IMR-90 (cell line): ENCODE data around the gene ABL2. TPM values are rescaled to one million over a fixed set of nuclear protein-coding genes. Genes with fewer than 3 reads are reported as not detected.

ENCODE experiments used
- ATAC-seq: fragments of 200-7000 bp; cut with Tn5 transposase; 2 replicates; pipeline ENCODE4 v1.9.1; 2020; ENCODE audit warnings: low read depth, mild to moderate bottlenecking, moderate library complexity
- BruUV-seq: library from RNA; stranded (reverse); fragments of 400-500 nt; replicated peaks from 2 replicates; lab custom pipeline; 2021; lab: Mats Ljungman, UMichigan
- CTCF ChIA-PET: fragments of 300-600 bp; formaldehyde crosslinking; extraction: SDS; loops from one replicate; lab custom pipeline; 2021; ENCODE audit warnings: antibody characterized with exemption; lab: Yijun Ruan, JAX
- POLR2A ChIA-PET: fragments of 300-600 bp; sonication (Branson Sonifier 250); formaldehyde crosslinking; loops from one replicate; lab custom pipeline; 2022; ENCODE audit warnings: antibody characterized with exemption; ENCODE audit not compliant: unreplicated experiment; lab: Charles Lee
- DNase-seq: peaks from one replicate; pipeline ENCODE4 v3.0.0; 2013
- H2AFZ ChIP-seq: replicated peaks from 2 replicates; pipeline ENCODE3; 2013; ENCODE audit warnings: low read length, mild to moderate bottlenecking; ENCODE audit not compliant: poor library complexity
- H2AK5ac ChIP-seq: 2 replicates; pipeline ENCODE4 v1.6.1; 2013; ENCODE audit warnings: low read depth, low read length, inconsistent platforms
- H2AK9ac ChIP-seq: replicated peaks from 2 replicates; pipeline ENCODE3; 2013; ENCODE audit warnings: mild to moderate bottlenecking, low read depth, low read length, moderate library complexity; ENCODE audit not compliant: poor library complexity
- H2BK120ac ChIP-seq: 2 replicates; pipeline ENCODE4 v1.6.1; 2013; ENCODE audit warnings: low read depth, low read length, inconsistent platforms
- H2BK15ac ChIP-seq: 3 replicates; pipeline ENCODE4 v1.6.1; 2013; ENCODE audit warnings: low read depth, low read length, inconsistent platforms
- H2BK20ac ChIP-seq: 2 replicates; pipeline ENCODE4 v1.6.1; 2013; ENCODE audit warnings: low read depth, mild to moderate bottlenecking, inconsistent platforms, low read length, moderate library complexity
- H2BK5ac ChIP-seq: 2 replicates; pipeline ENCODE4 v1.6.1; 2013; ENCODE audit warnings: mild to moderate bottlenecking, low read depth, low read length, inconsistent platforms; ENCODE audit not compliant: poor library complexity, severe bottlenecking
- H3K14ac ChIP-seq: replicated peaks from 2 replicates; pipeline ENCODE4 v1.6.1; 2013; ENCODE audit warnings: low read depth, low read length, inconsistent platforms
- H3K18ac ChIP-seq: 2 replicates; pipeline ENCODE4 v1.6.1; 2013; ENCODE audit warnings: low read depth, low read length, control low read depth
- H3K23ac ChIP-seq: 2 replicates; pipeline ENCODE4 v1.6.1; 2013; ENCODE audit warnings: low read depth, low read length, inconsistent platforms
- H3K27ac ChIP-seq: 2 replicates; pipeline ENCODE4 v1.5.1; 2013; ENCODE audit warnings: mild to moderate bottlenecking, control low read depth, low read length; ENCODE audit not compliant: insufficient read depth
- H3K27me3 ChIP-seq: 2 replicates; pipeline ENCODE4 v1.6.1; 2013; ENCODE audit warnings: low read length; ENCODE audit not compliant: control insufficient read depth, insufficient read depth
- H3K36me3 ChIP-seq: 2 replicates; pipeline ENCODE4 v1.6.1; 2013; ENCODE audit warnings: low read length, mixed read lengths; ENCODE audit not compliant: control insufficient read depth, insufficient read depth
- H3K4ac ChIP-seq: 2 replicates; pipeline ENCODE4 v1.6.1; 2013; ENCODE audit warnings: low read depth, low read length, inconsistent platforms
- H3K4me1 ChIP-seq: 2 replicates; pipeline ENCODE4 v1.6.1; 2013; ENCODE audit warnings: low read length, mixed read lengths; ENCODE audit not compliant: control insufficient read depth, insufficient read depth
- H3K4me2 ChIP-seq: 2 replicates; pipeline ENCODE4 v1.6.1; 2013; ENCODE audit warnings: low read depth, mild to moderate bottlenecking, control low read depth, low read length, moderate library complexity
- H3K4me3 ChIP-seq: 2 replicates; pipeline ENCODE4 v1.5.1; 2013; ENCODE audit warnings: low read depth, mild to moderate bottlenecking, control low read depth, low read length, moderate library complexity; ENCODE audit not compliant: insufficient read depth
- H3K56ac ChIP-seq: 2 replicates; pipeline ENCODE4 v1.6.1; 2013; ENCODE audit warnings: low read length, inconsistent platforms; ENCODE audit not compliant: insufficient read depth; ENCODE audit errors: extremely low read depth
- H3K79me1 ChIP-seq, 2 experiments: 2 replicates each; pipeline ENCODE4 v1.6.1; 2013; ENCODE audit warnings: low read length in 2 of 2, inconsistent platforms in 1 of 2, low read depth in 1 of 2
- H3K9ac ChIP-seq: 2 replicates; pipeline ENCODE4 v1.6.1; 2013; ENCODE audit warnings: low read depth, low read length, control low read depth
- H3K9me1 ChIP-seq: 2 replicates; pipeline ENCODE4 v1.6.1; 2013; ENCODE audit warnings: low read length, inconsistent platforms; ENCODE audit not compliant: insufficient read depth
- H3K9me3 ChIP-seq: 2 replicates; pipeline ENCODE4 v1.6.1; 2013; ENCODE audit warnings: low read length; ENCODE audit not compliant: control insufficient read depth, insufficient read depth
- H4K20me1 ChIP-seq: 2 replicates; pipeline ENCODE4 v1.6.1; 2013; ENCODE audit warnings: low read length, inconsistent platforms; ENCODE audit not compliant: insufficient read depth
- H4K5ac ChIP-seq: 2 replicates; pipeline ENCODE4 v1.6.1; 2013; ENCODE audit warnings: mild to moderate bottlenecking, low read depth, low read length, control low read depth
- H4K8ac ChIP-seq, 2 experiments: 2 replicates each; pipeline ENCODE4 v1.6.1; 2013; ENCODE audit warnings: low read depth in 2 of 2, low read length in 2 of 2, control low read depth in 1 of 2, inconsistent platforms in 1 of 2
- H4K91ac ChIP-seq: 2 replicates; pipeline ENCODE4 v1.6.1; 2013; ENCODE audit warnings: low read depth, low read length, inconsistent platforms; ENCODE audit not compliant: insufficient read depth
- BHLHE40 ChIP-seq: fragments of 150-350 bp; IDR thresholded peaks from 2 replicates; pipeline ENCODE4 v1.6.1; 2016; ENCODE audit warnings: mild to moderate bottlenecking, low read depth, low read length
- CHD1 ChIP-seq: IDR thresholded peaks from 2 replicates; pipeline ENCODE4 v1.6.1; 2012; ENCODE audit warnings: low read depth, low read length, improper control_type of control experiment
- FOS ChIP-seq: fragments of 150-350 bp; IDR thresholded peaks from 2 replicates; pipeline ENCODE4 v1.6.1; 2016; ENCODE audit warnings: low read depth, low read length
- MAFK ChIP-seq: IDR thresholded peaks from 2 replicates; pipeline ENCODE4 v1.6.1; 2012; ENCODE audit warnings: low read depth, low read length, improper control_type of control experiment
- MAZ ChIP-seq: IDR thresholded peaks from 2 replicates; pipeline ENCODE4 v1.6.1; 2012; ENCODE audit warnings: low read depth, mild to moderate bottlenecking, low read length, improper control_type of control experiment, moderate library complexity, borderline replicate concordance
- MXI1 ChIP-seq: IDR thresholded peaks from 2 replicates; pipeline ENCODE4 v1.6.1; 2012; ENCODE audit warnings: low read depth, mild to moderate bottlenecking, low read length, moderate library complexity, borderline replicate concordance
- POLR2A ChIP-seq: IDR thresholded peaks from 2 replicates; pipeline ENCODE4 v1.6.1; 2012; ENCODE audit warnings: mild to moderate bottlenecking, low read depth, low read length
- RAD21 ChIP-seq: IDR thresholded peaks from 2 replicates; pipeline ENCODE4 v1.6.1; 2012; ENCODE audit warnings: low read length, improper control_type of control experiment
- RCOR1 ChIP-seq: IDR thresholded peaks from 2 replicates; pipeline ENCODE4 v1.6.1; 2012; ENCODE audit warnings: mild to moderate bottlenecking, low read length, improper control_type of control experiment; ENCODE audit not compliant: insufficient replicate concordance
- RFX5 ChIP-seq: IDR thresholded peaks from 2 replicates; pipeline ENCODE4 v1.8.0; 2012; ENCODE audit warnings: low read depth, mild to moderate bottlenecking, low read length, moderate library complexity
- USF2 ChIP-seq: fragments of 150-350 bp; IDR thresholded peaks from 2 replicates; pipeline ENCODE4 v1.6.1; 2017; ENCODE audit warnings: mild to moderate bottlenecking, antibody characterized with exemption, low read length, low read depth
- WGBS, 2 experiments: methylation state at CpG; one replicate each; pipeline versions ENCODE4 v1.1.5 to v1.1.7; 2013; ENCODE audit warnings: missing lambda C conversion rate in 2 of 2; ENCODE audit not compliant: insufficient read length in 1 of 2; ENCODE audit errors: extremely low coverage in 2 of 2; 5-methylcytosine and 5-hydroxymethylcytosine counted together
- dilution Hi-C: fragments of 300-500 bp; cut with HindIII; formaldehyde crosslinking; loops from one replicate; pipeline ENCODE4 v1.14.3; 2018; ENCODE audit warnings: low sequenced_read_pairs; ENCODE audit not compliant: unreplicated experiment
- in situ Hi-C: fragments of 300-500 bp; cut with MboI; formaldehyde crosslinking; loops from 3 replicates; pipeline ENCODE4 v1.14.3; 2019; ENCODE audit warnings: low sequenced_read_pairs, inconsistent platforms, mixed read lengths
- intact Hi-C: fragments of 100-400 bp; cut with micrococcal nuclease; formaldehyde crosslinking; loops from 2 replicates; pipeline ENCODE4 v1.10.0; 2022
- polyA plus RNA-seq, 3 experiments: library from polyadenylated mRNA; depleted of rRNA; stranded (reverse); fragments of >200 nt; gene quantifications; 2 replicates each; pipeline ENCODE4 v1.2.3, GENCODE V29; 2012; ENCODE audit warnings: low replicate concordance in 1 of 3
- total RNA-seq: library from RNA; depleted of rRNA; stranded (reverse); fragments of >200 nt; gene quantifications from 2 replicates; pipeline ENCODE4 v1.2.3, GENCODE V29; 2012
- TF ChIP-seq, protein P1 (sequence below): conservative IDR thresholded peaks from 2 replicates; pipeline ENCODE4 v1.5.1; 2012; ENCODE audit warnings: mild to moderate bottlenecking, low read depth, low read length, improper control_type of control experiment

ABL2 gene
- total and polyA plus RNA-seq, 2 of the 4 experiments (the other 2 are of a cell fraction) = 9.7 to 110 TPM

DNA sequence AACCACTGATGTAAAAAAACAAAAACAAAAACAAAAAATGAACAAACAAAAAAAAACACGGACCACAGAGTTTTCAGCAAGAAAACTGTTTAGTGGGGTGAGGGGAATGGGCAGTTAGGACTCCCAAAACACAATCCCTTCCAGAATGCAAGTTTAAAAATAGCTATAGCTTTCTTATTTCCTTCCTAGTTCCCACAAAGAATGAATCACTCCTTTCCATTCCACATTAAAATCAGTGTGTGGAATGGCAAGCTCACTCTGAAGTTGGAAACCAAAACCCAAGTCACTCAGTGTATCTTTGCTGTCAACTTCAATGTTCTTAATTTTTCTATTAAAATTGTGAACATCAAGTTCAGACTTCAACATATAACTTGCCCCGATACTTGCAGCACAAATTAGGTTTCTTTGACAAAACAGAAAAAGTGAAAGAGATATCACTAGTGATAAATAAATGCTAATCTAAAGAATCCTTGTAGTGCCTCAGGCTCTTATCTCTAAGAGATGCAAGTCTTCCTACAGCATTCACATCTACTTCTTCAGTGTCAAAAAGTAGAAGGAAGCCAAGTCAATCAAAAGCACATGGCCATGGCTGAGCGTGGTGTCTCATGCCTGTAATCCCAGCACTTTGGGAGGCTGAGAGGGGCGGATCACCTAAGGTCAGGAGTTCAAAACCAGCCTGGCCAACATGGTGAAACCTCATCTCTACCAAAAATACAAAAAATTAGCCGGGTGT, 102.1 kb downstream of the ABL2 start:
- Histone ChIP-seq H3K4me2 (peak overlapping the region; percentile 37; the same call in 1 of the 2 replicates), H4K8ac (no peak overlapping the region), H3K9ac (no peak overlapping the region), H3K14ac (peak overlapping the region; percentile 80), H2BK120ac (no peak overlapping the region), H4K5ac (peak overlapping the region; percentile 57; the same call in 1 of the 2 replicates), H3K9me1 (peaks cover 9% of the 10 kb centered on the region), H3K36me3 (peaks cover 13% of the 10 kb centered on the region), H4K91ac (no peak overlapping the region; the same call in 1 of the 2 replicates), H3K56ac (peak overlapping the region; percentile 19; the same call in 1 of the 2 replicates), H2AK5ac (no peak overlapping the region), H2AFZ (no peak overlapping the region), H3K9me3 (no peaks in the 10 kb centered on the region), H3K18ac (peak overlapping the region; percentile 43; the same call in 1 of the 2 replicates), H4K20me1 (peaks cover 10% of the 10 kb centered on the region; the same call in 1 of the 2 replicates), H2BK5ac (peak overlapping the region; percentile 48), H2BK15ac (peak overlapping the region; percentile 41; the same call in 1 of the 3 replicates), H3K27me3 (no peaks in the 10 kb centered on the region), H3K4me1 (peaks cover 15% of the 10 kb centered on the region), H3K4ac (peak overlapping the region; percentile 72; the same call in 1 of the 2 replicates), H3K27ac (peak overlapping the region; percentile 35; the same call in 1 of the 2 replicates), H2AK9ac (no peak overlapping the region), H3K79me1 (peaks cover 8 to 53% of the 10 kb centered on the region in 2 experiments), H2BK20ac (peak overlapping the region; percentile 63), H3K23ac (peak overlapping the region; percentile 75; the same call in 1 of the 2 replicates), H3K4me3 (no peak overlapping the region)
- CTCF ChIA-PET = interaction anchor here (0.6 to 1.2 kb wide), 2 partner anchors 10 to 15 kb away, joined by 3 to 5 read pairs; no protein-coding TSS in a partner anchor
- intact Hi-C loops = no loop called here
- POLR2A ChIA-PET = no interaction called here
- no peak for ATAC-seq
- dilution Hi-C loops = no loop called here
- TF ChIP-seq USF2 (no peak), CHD1 (no peak), MAFK (no peak), BHLHE40 (no peak), RAD21 (no peak), POLR2A (no peak), MAZ (no peak), MXI1 (no peak), RFX5 (no peak), RCOR1 (no peak), FOS (no peak)
- TF ChIP-seq, protein P1, sequence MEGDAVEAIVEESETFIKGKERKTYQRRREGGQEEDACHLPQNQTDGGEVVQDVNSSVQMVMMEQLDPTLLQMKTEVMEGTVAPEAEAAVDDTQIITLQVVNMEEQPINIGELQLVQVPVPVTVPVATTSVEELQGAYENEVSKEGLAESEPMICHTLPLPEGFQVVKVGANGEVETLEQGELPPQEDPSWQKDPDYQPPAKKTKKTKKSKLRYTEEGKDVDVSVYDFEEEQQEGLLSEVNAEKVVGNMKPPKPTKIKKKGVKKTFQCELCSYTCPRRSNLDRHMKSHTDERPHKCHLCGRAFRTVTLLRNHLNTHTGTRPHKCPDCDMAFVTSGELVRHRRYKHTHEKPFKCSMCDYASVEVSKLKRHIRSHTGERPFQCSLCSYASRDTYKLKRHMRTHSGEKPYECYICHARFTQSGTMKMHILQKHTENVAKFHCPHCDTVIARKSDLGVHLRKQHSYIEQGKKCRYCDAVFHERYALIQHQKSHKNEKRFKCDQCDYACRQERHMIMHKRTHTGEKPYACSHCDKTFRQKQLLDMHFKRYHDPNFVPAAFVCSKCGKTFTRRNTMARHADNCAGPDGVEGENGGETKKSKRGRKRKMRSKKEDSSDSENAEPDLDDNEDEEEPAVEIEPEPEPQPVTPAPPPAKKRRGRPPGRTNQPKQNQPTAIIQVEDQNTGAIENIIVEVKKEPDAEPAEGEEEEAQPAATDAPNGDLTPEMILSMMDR = no peak
- WGBS, 2 experiments = no CpG with 5 or more reads among the region's 5 CpGs
- in situ Hi-C loops = loop anchor here (10.0 kb wide), 1 partner anchor 167 kb away; the partner anchor contains the start of gene SOAT1
- DNase-seq = peak; percentile 55
- BruUV-seq = no TSS peak
